Astrocyte (in vitro differentiated cells and primary cell): ENCODE measurements around the gene MRPL40. TPM values are rescaled to one million over a fixed set of nuclear protein-coding genes. Genes with fewer than 3 reads are reported as not detected.

Experiments used
- DNase-seq: peaks from one replicate; pipeline ENCODE4 v3.0.0-alpha.2; 2010; ENCODE audit warnings: low read depth
- FAIRE-seq: peaks from 2 replicates; lab custom pipeline; 2011; peaks lifted over from hg19 to GRCh38; lab: Jason Lieb, UNC
- H2AFZ ChIP-seq: 2 replicates; pipeline ENCODE4 v1.6.0; 2012; ENCODE audit warnings: low read depth, low read length, inconsistent platforms
- H3K27ac ChIP-seq: 2 replicates; pipeline ENCODE4 v1.5.1; 2011; ENCODE audit warnings: low read depth, low read length, inconsistent platforms
- H3K27me3 ChIP-seq: 2 replicates; pipeline ENCODE4 v1.6.0; 2011; ENCODE audit warnings: low read length, inconsistent platforms; ENCODE audit not compliant: insufficient read depth
- H3K36me3 ChIP-seq: 2 replicates; pipeline ENCODE4 v1.5.1; 2011; ENCODE audit warnings: low read length, inconsistent platforms; ENCODE audit not compliant: insufficient read depth
- H3K4me1 ChIP-seq: 2 replicates; pipeline ENCODE4 v1.5.1; 2011; ENCODE audit warnings: low read length, inconsistent platforms; ENCODE audit not compliant: insufficient read depth
- H3K4me2 ChIP-seq: 2 replicates; pipeline ENCODE4 v1.6.0; 2012; ENCODE audit warnings: low read length, inconsistent platforms
- H3K4me3 ChIP-seq: 2 replicates; pipeline ENCODE4 v1.5.1; 2011; ENCODE audit warnings: low read depth, mild to moderate bottlenecking, low read length, inconsistent platforms; ENCODE audit not compliant: insufficient read depth
- H3K79me2 ChIP-seq: 2 replicates; pipeline ENCODE4 v1.6.0; 2012; ENCODE audit warnings: mild to moderate bottlenecking, low read length, inconsistent platforms; ENCODE audit not compliant: insufficient read depth
- H3K9ac ChIP-seq: 2 replicates; pipeline ENCODE4 v1.6.0; 2012; ENCODE audit warnings: mild to moderate bottlenecking, low read length, inconsistent platforms
- H3K9me3 ChIP-seq: 2 replicates; pipeline ENCODE4 v1.5.1; 2012; ENCODE audit warnings: low read depth, mild to moderate bottlenecking, low read length, inconsistent platforms; ENCODE audit not compliant: insufficient read depth
- H4K20me1 ChIP-seq: 2 replicates; pipeline ENCODE4 v1.6.0; 2012; ENCODE audit warnings: low read length, inconsistent platforms; ENCODE audit not compliant: insufficient read depth
- H3K27ac Mint-ChIP-seq: one replicate; pipeline ENCODE4 v1.8.0; 2021; ENCODE audit warnings: mild to moderate bottlenecking, mixed read lengths; ENCODE audit not compliant: unreplicated experiment
- H3K27me3 Mint-ChIP-seq: one replicate; pipeline ENCODE4 v1.8.0; 2021; ENCODE audit warnings: low read depth, mixed read lengths; ENCODE audit not compliant: unreplicated experiment
- H3K36me3 Mint-ChIP-seq: one replicate; pipeline ENCODE4 v1.8.0; 2021; ENCODE audit warnings: low read depth, mixed read lengths; ENCODE audit not compliant: unreplicated experiment
- H3K4me1 Mint-ChIP-seq: one replicate; pipeline ENCODE4 v1.8.0; 2021; ENCODE audit warnings: low read depth, mixed read lengths; ENCODE audit not compliant: unreplicated experiment
- H3K4me3 Mint-ChIP-seq: one replicate; pipeline ENCODE4 v1.8.0; 2021; ENCODE audit warnings: mild to moderate bottlenecking, moderate library complexity, mixed read lengths; ENCODE audit not compliant: unreplicated experiment
- H3K9me3 Mint-ChIP-seq: one replicate; pipeline ENCODE4 v1.8.0; 2021; ENCODE audit warnings: mild to moderate bottlenecking, mixed read lengths; ENCODE audit not compliant: unreplicated experiment
- EZH2 ChIP-seq: IDR thresholded peaks from 2 replicates; pipeline ENCODE4 v1.6.1; 2012; ENCODE audit warnings: mild to moderate bottlenecking, low read length, inconsistent platforms; ENCODE audit not compliant: insufficient read depth
- total RNA-seq: library from RNA; stranded (reverse); gene quantifications from 2 replicates; pipeline ENCODE4 v1.2.1, GENCODE V29; 2021
- TF ChIP-seq, protein P1 (sequence below): IDR thresholded peaks from 2 replicates; pipeline ENCODE4 v1.5.1; 2011; ENCODE audit warnings: low read depth, mild to moderate bottlenecking, inconsistent platforms, low read length, moderate library complexity; ENCODE audit not compliant: insufficient read depth

The MRPL40 gene
- total RNA-seq, 1 donor from 2014 or later, result 34.7 TPM

DNA sequence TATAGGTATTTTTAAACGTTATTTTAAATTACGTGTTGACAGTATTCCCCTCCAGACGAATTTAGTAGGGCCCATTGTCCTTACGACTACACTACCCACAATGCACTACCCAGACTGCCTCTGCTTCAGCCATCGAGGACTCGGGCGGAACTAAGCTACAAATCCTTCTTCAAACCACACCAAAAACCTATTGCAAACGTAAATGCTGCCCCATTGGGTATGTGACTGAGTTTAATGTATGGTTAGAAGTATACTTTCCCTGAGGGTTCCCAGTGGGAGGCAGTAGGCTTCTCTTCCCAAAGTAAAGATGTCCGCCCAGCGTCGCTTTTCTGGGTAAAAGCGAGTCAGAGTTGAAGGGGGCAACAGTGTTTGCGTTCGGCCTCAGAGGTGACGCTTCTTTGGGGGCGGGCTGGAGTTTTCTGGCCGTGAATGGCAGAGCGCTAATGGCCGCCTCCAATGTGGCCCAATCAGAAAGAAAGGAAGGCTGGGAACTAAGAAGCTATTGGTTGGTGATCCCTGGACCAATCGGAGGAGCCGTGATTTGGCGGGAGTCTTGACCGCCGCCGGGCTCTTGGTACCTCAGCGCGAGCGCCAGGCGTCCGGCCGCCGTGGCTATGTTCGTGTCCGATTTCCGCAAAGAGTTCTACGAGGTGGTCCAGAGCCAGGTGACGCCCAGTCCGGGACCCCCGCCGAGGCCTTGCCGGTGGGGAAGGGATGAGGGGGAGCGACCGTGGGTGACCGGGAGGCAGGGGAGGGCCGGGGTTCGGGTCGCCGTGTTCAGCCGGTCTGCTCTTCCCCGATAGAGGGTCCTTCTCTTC lies 47.2 kb downstream of the MRPL40 start, which contains the start of gene CDC45:
Gene CDC45 (plus strand): TSS at position 566 of the 818 bp plus-strand sequence. CDS start 49 bp downstream, at position 615.
- Mint-ChIP-seq H3K4me1 (peaks cover 18% of the 10 kb centered on the region), H3K27ac (peak within 1 kb of the TSS; percentile 100), H3K27me3 (no peaks in the 10 kb centered on the region), H3K9me3 (no peaks in the 10 kb centered on the region), H3K4me3 (peak within 1 kb of the TSS; percentile 92), H3K36me3 (no peaks in the 10 kb centered on the region)
- H3K9me3 ChIP-seq, result no peaks in the 10 kb centered on the region
- H3K4me3 ChIP-seq, result peak within 1 kb of the TSS; percentile 92
- TF ChIP-seq EZH2, result no peak
- TF ChIP-seq, protein P1, sequence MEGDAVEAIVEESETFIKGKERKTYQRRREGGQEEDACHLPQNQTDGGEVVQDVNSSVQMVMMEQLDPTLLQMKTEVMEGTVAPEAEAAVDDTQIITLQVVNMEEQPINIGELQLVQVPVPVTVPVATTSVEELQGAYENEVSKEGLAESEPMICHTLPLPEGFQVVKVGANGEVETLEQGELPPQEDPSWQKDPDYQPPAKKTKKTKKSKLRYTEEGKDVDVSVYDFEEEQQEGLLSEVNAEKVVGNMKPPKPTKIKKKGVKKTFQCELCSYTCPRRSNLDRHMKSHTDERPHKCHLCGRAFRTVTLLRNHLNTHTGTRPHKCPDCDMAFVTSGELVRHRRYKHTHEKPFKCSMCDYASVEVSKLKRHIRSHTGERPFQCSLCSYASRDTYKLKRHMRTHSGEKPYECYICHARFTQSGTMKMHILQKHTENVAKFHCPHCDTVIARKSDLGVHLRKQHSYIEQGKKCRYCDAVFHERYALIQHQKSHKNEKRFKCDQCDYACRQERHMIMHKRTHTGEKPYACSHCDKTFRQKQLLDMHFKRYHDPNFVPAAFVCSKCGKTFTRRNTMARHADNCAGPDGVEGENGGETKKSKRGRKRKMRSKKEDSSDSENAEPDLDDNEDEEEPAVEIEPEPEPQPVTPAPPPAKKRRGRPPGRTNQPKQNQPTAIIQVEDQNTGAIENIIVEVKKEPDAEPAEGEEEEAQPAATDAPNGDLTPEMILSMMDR, result no peak
- peak within 1 kb of the TSS; percentile 94 for H3K9ac ChIP-seq
- H2AFZ ChIP-seq, result peak within 1 kb of the TSS; percentile 90
- peak within 1 kb of the TSS; percentile 90 for H3K4me2 ChIP-seq
- DNase-seq (peak; percentile 97), FAIRE-seq (peak; percentile 58)
- H3K4me1 ChIP-seq, result peaks cover 7% of the 10 kb centered on the region
- peaks cover 53% of the 10 kb centered on the region for H3K79me2 ChIP-seq
- H3K27me3 ChIP-seq, result no peaks in the 10 kb centered on the region
- peak within 1 kb of the TSS; percentile 100 for H3K27ac ChIP-seq
- peaks cover 37% of the 10 kb centered on the region for H4K20me1 ChIP-seq
- H3K36me3 ChIP-seq, result peaks cover 14% of the 10 kb centered on the region

DNA sequence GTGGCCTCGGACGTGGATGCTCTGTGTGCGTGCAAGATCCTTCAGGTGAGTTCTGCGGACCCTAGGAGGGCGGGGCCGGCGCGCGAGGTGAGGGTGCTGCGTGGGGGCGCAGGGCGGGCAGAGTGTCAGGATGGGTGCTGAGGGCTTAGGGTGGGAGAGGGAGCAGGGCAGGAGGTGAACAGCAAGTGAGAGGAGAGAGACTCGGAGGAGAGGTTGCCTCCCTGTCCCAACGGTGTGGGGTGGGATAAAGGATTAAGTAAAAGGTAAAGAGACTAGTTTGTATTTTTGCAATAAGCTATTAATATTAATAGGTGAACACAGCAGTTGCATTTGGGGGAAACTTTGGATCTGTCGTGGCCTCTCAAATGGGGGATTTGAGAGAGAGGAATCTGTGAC lies 47.8 kb downstream of the MRPL40 start:
- Histone ChIP-seq H3K36me3 (peaks cover 8% of the 10 kb centered on the region), H3K4me1 (peaks cover 7% of the 10 kb centered on the region), H3K9me3 (no peaks in the 10 kb centered on the region), H3K4me2 (peak overlapping the region; percentile 90), H3K4me3 (peak overlapping the region; percentile 92), H3K79me2 (peaks cover 47% of the 10 kb centered on the region), H3K9ac (peak overlapping the region; percentile 94), H3K27me3 (no peaks in the 10 kb centered on the region), H3K27ac (peak overlapping the region; percentile 48), H2AFZ (peak overlapping the region; percentile 76), H4K20me1 (peaks cover 31% of the 10 kb centered on the region)
- no peak for DNase-seq
- H3K4me1 Mint-ChIP-seq, result peaks cover 16% of the 10 kb centered on the region
- no peaks in the 10 kb centered on the region for H3K36me3 Mint-ChIP-seq
- no peak overlapping the region for H3K27ac Mint-ChIP-seq
- FAIRE-seq, result no peak
- H3K4me3 Mint-ChIP-seq, result peak overlapping the region; percentile 92
- H3K9me3 Mint-ChIP-seq, result no peaks in the 10 kb centered on the region
- H3K27me3 Mint-ChIP-seq, result no peaks in the 10 kb centered on the region
- TF ChIP-seq, protein P1, result no peak
- TF ChIP-seq EZH2, result no peak
